GM23248 (cell line): ENCODE measurements around the gene SOBP. TPM values are rescaled to one million over a fixed set of nuclear protein-coding genes. Genes with fewer than 3 reads are reported as not detected.

ENCODE experiments used
- DNase-seq: peaks from one replicate; pipeline ENCODE4 v3.0.0-alpha.2; 2015
- H2AFZ ChIP-seq: fragments of 200-600 bp; sonication (generic); 2 replicates; pipeline ENCODE4 v1.6.1; 2016; ENCODE audit warnings: antibody characterized with exemption
- H3F3A ChIP-seq: fragments of 200-600 bp; sonication (generic); 2 replicates; pipeline ENCODE4 v1.6.1; 2016; ENCODE audit warnings: mild to moderate bottlenecking, antibody characterized with exemption, mixed run types; ENCODE audit not compliant: insufficient read depth
- H3K27ac ChIP-seq: fragments of 200-600 bp; sonication (generic); 2 replicates; pipeline ENCODE4 v1.5.1; 2016; ENCODE audit warnings: mild to moderate bottlenecking
- H3K27me3 ChIP-seq: fragments of 200-600 bp; sonication (generic); replicated peaks from 2 replicates; pipeline ENCODE4 v1.6.1; 2016; ENCODE audit warnings: mild to moderate bottlenecking; ENCODE audit not compliant: insufficient read depth
- H3K36me3 ChIP-seq: fragments of 200-600 bp; sonication (generic); 2 replicates; pipeline ENCODE4 v1.6.1; 2016; ENCODE audit warnings: low read depth, mild to moderate bottlenecking
- H3K4me1 ChIP-seq: fragments of 200-600 bp; sonication (generic); 2 replicates; pipeline ENCODE4 v1.6.1; 2016; ENCODE audit warnings: mild to moderate bottlenecking; ENCODE audit not compliant: insufficient read depth
- H3K4me2 ChIP-seq: fragments of 200-600 bp; sonication (generic); one replicate; pipeline ENCODE4 v1.6.1; 2016; ENCODE audit warnings: mild to moderate bottlenecking; ENCODE audit not compliant: unreplicated experiment
- H3K4me3 ChIP-seq: fragments of 200-600 bp; sonication (generic); 2 replicates; pipeline ENCODE4 v1.5.1; 2016; ENCODE audit warnings: mild to moderate bottlenecking
- H3K79me2 ChIP-seq: fragments of 200-600 bp; sonication (generic); 2 replicates; pipeline ENCODE4 v1.6.1; 2016; ENCODE audit warnings: mild to moderate bottlenecking; ENCODE audit not compliant: insufficient read depth
- H3K9ac ChIP-seq: fragments of 200-600 bp; sonication (generic); 2 replicates; pipeline ENCODE4 v1.6.1; 2016; ENCODE audit warnings: mild to moderate bottlenecking
- H3K9me2 ChIP-seq: fragments of 200-600 bp; sonication (generic); 2 replicates; pipeline ENCODE4 v1.6.1; 2016; ENCODE audit warnings: mixed run types, mild to moderate bottlenecking, moderate library complexity; ENCODE audit not compliant: insufficient read depth
- H3K9me3 ChIP-seq: fragments of 200-600 bp; sonication (generic); one replicate; pipeline ENCODE4 v1.6.1; 2017; ENCODE audit warnings: low read depth
- H4K20me1 ChIP-seq: fragments of 200-600 bp; sonication (generic); 2 replicates; pipeline ENCODE4 v1.6.0; 2016; ENCODE audit not compliant: insufficient read depth
- EZH2 ChIP-seq: fragments of 200-600 bp; sonication (generic); IDR thresholded peaks from 2 replicates; pipeline ENCODE4 v1.6.1; 2018; ENCODE audit warnings: antibody characterized with exemption, mild to moderate bottlenecking; ENCODE audit not compliant: insufficient read depth, poor library complexity, severe bottlenecking
- EZH2phosphoT487 ChIP-seq: fragments of 200-600 bp; sonication (generic); IDR thresholded peaks from 2 replicates; pipeline ENCODE4 v1.6.1; 2018; ENCODE audit warnings: antibody characterized with exemption, moderate library complexity, mild to moderate bottlenecking, low read depth; ENCODE audit not compliant: insufficient read depth
- WGBS, 2 experiments: methylation state at CpG; one replicate each; pipeline ENCODE4 v1.1.6; 2015 to 2017; ENCODE audit warnings: low lambda C conversion rate in 2 of 2, low coverage in 1 of 2; ENCODE audit errors: missing lambda C conversion rate in 2 of 2; 5-methylcytosine and 5-hydroxymethylcytosine counted together
- in situ Hi-C: fragments of 300-500 bp; cut with MboI; formaldehyde crosslinking; loops from 2 replicates; pipeline ENCODE4 v1.15.0; 2020
- polyA plus RNA-seq: library from polyadenylated mRNA; unstranded; fragments of >200 nt; fragmentation: Nextera tagmentation; extraction: Ambion mirVana; gene quantifications from 2 replicates; pipeline ENCODE4 v1.2.1, GENCODE V29; 2016
- total RNA-seq: library from RNA; depleted of rRNA; stranded (reverse); fragments of >200 nt; shearing (Covaris generic); gene quantifications from 2 replicates; pipeline ENCODE4 v1.2.3, GENCODE V29; 2014

Gene SOBP
- total and polyA plus RNA-seq, 2 experiments from 2014 or later = 0.38 to 0.97 TPM

- Histone ChIP-seq H3K9ac (no peak overlapping the region), H3K36me3 (no peaks in the 10 kb centered on the region), H3K4me2 (no peak overlapping the region), H2AFZ (no peak overlapping the region), H3F3A (no peaks in the 10 kb centered on the region), H3K9me3 (no peaks in the 10 kb centered on the region), H3K27ac (no peak overlapping the region), H3K4me3 (no peak overlapping the region), H3K79me2 (no peaks in the 10 kb centered on the region), H3K9me2 (0 out of 2 replicates have a peak, but pooled peaks cover 4% of the 10 kb centered on the region), H4K20me1 (no peaks in the 10 kb centered on the region), H3K4me1 (no peaks in the 10 kb centered on the region), H3K27me3 (no peaks in the 10 kb centered on the region)
- DNase-seq = no peak
- 94 to 96% methylated on average over 6 of the region's 6 CpGs for WGBS, 2 experiments
- no peak for TF ChIP-seq EZH2phosphoT487
- no peak for TF ChIP-seq EZH2
- in situ Hi-C loops = no loop called here
Observed at GRCh38 chr6:107542192-107542668, 52.3 kb downstream of the SOBP start.

GRCh38 chr6:107543088-107543487, 53.2 kb downstream of the SOBP start:
- Histone ChIP-seq H4K20me1 (no peaks in the 10 kb centered on the region), H3K4me3 (no peak overlapping the region), H3K9ac (no peak overlapping the region), H3K4me1 (no peaks in the 10 kb centered on the region), H3K36me3 (no peaks in the 10 kb centered on the region), H2AFZ (no peak overlapping the region), H3K79me2 (no peaks in the 10 kb centered on the region), H3K9me2 (0 out of 2 replicates have a peak, but pooled peaks cover 4% of the 10 kb centered on the region), H3K27me3 (no peaks in the 10 kb centered on the region), H3K4me2 (no peak overlapping the region), H3K9me3 (no peaks in the 10 kb centered on the region), H3K27ac (no peak overlapping the region), H3F3A (no peaks in the 10 kb centered on the region)
- 38 to 46% methylated on average over 2 of the region's 2 CpGs for WGBS, 2 experiments
- DNase-seq = no peak
- in situ Hi-C loops = no loop called here
- TF ChIP-seq EZH2phosphoT487 (no peak), EZH2 (no peak)

- Histone ChIP-seq H3K4me2 (no peak overlapping the region), H3F3A (no peaks in the 10 kb centered on the region), H4K20me1 (no peaks in the 10 kb centered on the region), H3K79me2 (no peaks in the 10 kb centered on the region), H3K4me1 (no peaks in the 10 kb centered on the region), H3K9ac (no peak overlapping the region), H3K9me3 (no peaks in the 10 kb centered on the region), H3K4me3 (no peak overlapping the region), H2AFZ (no peak overlapping the region), H3K27ac (no peak overlapping the region), H3K9me2 (0 out of 2 replicates have a peak, but pooled peaks cover 4% of the 10 kb centered on the region), H3K36me3 (no peaks in the 10 kb centered on the region), H3K27me3 (no peaks in the 10 kb centered on the region)
- TF ChIP-seq EZH2 (no peak), EZH2phosphoT487 (no peak)
- WGBS, 2 experiments = 27 to 30% methylated on average over 2 of the region's 2 CpGs
- DNase-seq = no peak
- in situ Hi-C loops = no loop called here
Observed at GRCh38 chr6:107543567-107543966, 53.6 kb downstream of the SOBP start.

GRCh38 chr6:107545763-107546162, 55.8 kb downstream of the SOBP start:
- Histone ChIP-seq H3K79me2 (no peaks in the 10 kb centered on the region), H3F3A (no peaks in the 10 kb centered on the region), H3K9ac (no peak overlapping the region), H3K9me3 (no peaks in the 10 kb centered on the region), H3K27me3 (no peaks in the 10 kb centered on the region), H3K4me3 (no peak overlapping the region), H3K36me3 (no peaks in the 10 kb centered on the region), H3K9me2 (0 out of 2 replicates have a peak, but pooled peaks cover 4% of the 10 kb centered on the region), H3K27ac (no peak overlapping the region), H4K20me1 (no peaks in the 10 kb centered on the region), H3K4me1 (no peaks in the 10 kb centered on the region), H3K4me2 (no peak overlapping the region), H2AFZ (no peak overlapping the region)
- 86 to 89% methylated on average over 4 of the region's 4 CpGs for WGBS, 2 experiments
- no peak for DNase-seq
- in situ Hi-C loops = no loop called here
- TF ChIP-seq EZH2 (no peak), EZH2phosphoT487 (no peak)
